Ovary (tissue), 9 donors: ENCODE results near the gene MDH2. TPM values are rescaled to one million over a fixed set of nuclear protein-coding genes. Genes with fewer than 3 reads are reported as not detected.

Source experiments
- DNase-seq, 5 donors: peaks; one replicate each; pipeline ENCODE4 v3.0.0-alpha.2; 2019 to 2020
- H3K27ac ChIP-seq, 2 donors: fragments of 200-600 bp; one replicate each; pipeline versions ENCODE4 v1.5.1 to v1.8.0; 2019 to 2022
- H3K27me3 ChIP-seq: fragments of 200-600 bp; one replicate; pipeline ENCODE4 v1.8.0; 2022
- H3K36me3 ChIP-seq: fragments of 200-600 bp; sonication (generic); one replicate; pipeline ENCODE4 v1.5.1; 2019
- H3K4me1 ChIP-seq: one replicate; pipeline ENCODE4 v1.8.1; 2013; ENCODE audit warnings: mild to moderate bottlenecking, moderate library complexity; ENCODE audit not compliant: insufficient read depth
- H3K4me3 ChIP-seq: fragments of 200-600 bp; sonication (generic); one replicate; pipeline ENCODE4 v1.5.1; 2017
- H3K9me3 ChIP-seq, 2 donors: fragments of 200-600 bp in 1 of 2; sonication (generic) in 1 of 2; one replicate each; pipeline versions ENCODE4 v1.5.1 to v1.8.1; 2013 to 2019; ENCODE audit warnings: mild to moderate bottlenecking in 1 of 2, moderate library complexity in 1 of 2
- EP300 ChIP-seq: sonication (generic); formaldehyde crosslinking; IDR thresholded peaks from one replicate; pipeline ENCODE4 v1.6.1; 2017; ENCODE audit warnings: antibody characterized with exemption
- POLR2A ChIP-seq: fragments of 450-650 bp; IDR thresholded peaks from one replicate; pipeline ENCODE4 v1.6.1; 2017; ENCODE audit warnings: antibody characterized with exemption, mild to moderate bottlenecking, moderate library complexity
- WGBS, 3 donors: extraction: QIAGEN DNeasy Blood & Tissue Kit in 1 of 3; methylation state at CpG; one replicate each; pipeline versions ENCODE4 v1.1.5 to v1.1.7; 2013 to 2017; 5-methylcytosine and 5-hydroxymethylcytosine counted together
- intact Hi-C, 4 donors: fragments of 100-400 bp; cut with DNase I; formaldehyde crosslinking; loops; one replicate each; pipeline versions ENCODE4 v1.11.0 to v1.15.1; 2022 to 2023
- polyA plus RNA-seq, 2 donors: library from polyadenylated mRNA; stranded (reverse); fragments of 200-250 nt in 1 of 2; fragments of 350-450 nt in 1 of 2; fragmentation: Illumina TruSeq in 1 of 2; extraction: RNeasy Lipid Tissue Mini Kit (QIAGEN cat#74804) in 1 of 2; gene quantifications; one replicate each; pipeline ENCODE4 v1.2.3, GENCODE V29; 2013 to 2014
- total RNA-seq, 7 donors: library from RNA; depleted of rRNA in 2 of 7; stranded (reverse); fragments of >200 nt in 2 of 7; fragmentation: NEBNext Ultra II Directional in 3 of 7; extraction: Animal tissue kit (Norgen Biotek cat#: 25700) in 3 of 7; gene quantifications; one replicate each; pipeline versions ENCODE4 v1.1.0 to v1.2.4, GENCODE V29; 2016 to 2023
- TF ChIP-seq, protein P1 (sequence below), 3 donors: fragments of 450-650 bp in 2 of 3; fragments of 200-600 bp in 1 of 3; IDR thresholded peaks; one replicate each; pipeline versions ENCODE4 v1.5.1 to v1.8.0; 2016 to 2022; ENCODE audit warnings: antibody characterized with exemption in 3 of 3, mild to moderate bottlenecking in 1 of 3
- donor health status: DM: no; HTN: no; CAD: no; lungs with moderate emphysema.
- donor health status: DM: no; HTN: no; CAD: no.
- donor health status: Bipolar disorder and iron deficiency.
- donor health status: DM: yes; HTN: yes; CAD: no.
- donor health status: DM: no; HTN: no; CAD: no.
- donor health status: DM: yes; HTN: yes; CAD: no.

MDH2 gene
- total and polyA plus RNA-seq, 9 donors: 38.4 to 124 (median 94.9) TPM

DNA sequence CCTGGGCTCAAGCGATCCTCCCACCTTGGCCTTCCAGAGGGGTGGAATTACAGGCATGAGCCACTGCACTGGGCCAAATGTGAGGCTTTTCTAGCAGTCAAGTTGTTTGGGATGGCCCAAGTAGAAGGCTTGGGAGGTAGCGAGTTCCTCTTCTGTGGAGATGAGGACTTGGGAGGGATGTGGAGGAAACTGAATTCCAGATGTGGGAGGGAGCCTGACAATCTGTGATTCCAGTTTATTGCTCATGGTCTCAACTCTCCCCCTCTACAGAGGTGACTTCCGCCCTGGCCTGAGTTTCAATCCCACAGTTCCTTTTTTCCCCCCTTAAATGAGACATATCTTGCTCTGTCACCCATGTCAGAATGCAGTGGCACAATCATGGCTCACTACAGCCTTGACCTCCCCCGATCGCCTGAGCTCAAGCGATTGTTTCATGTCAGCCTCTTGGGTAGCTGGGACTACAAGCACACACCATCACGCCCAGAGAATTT lies 3.5 kb upstream of the MDH2 start:
- whole genome bisulfite sequencing, 3 donors: 85 to 92% (median 90%) methylated on average over 7 of the region's 7 CpGs
- intact Hi-C loops: loop anchor here in 1 of 4 donors (10.0 kb wide), 1 partner anchor 110 kb away; no protein-coding TSS in a partner anchor
- Histone ChIP-seq H3K4me3 (no peak overlapping the region), H3K4me1 (peaks cover 6% of the 10 kb centered on the region), H3K27ac (no peak overlapping the region), H3K36me3 (no peaks in the 10 kb centered on the region), H3K27me3 (no peaks in the 10 kb centered on the region), H3K9me3 (no peaks in the 10 kb centered on the region)
- DNase-seq: no peak
- TF ChIP-seq POLR2A (no peak), EP300 (no peak)
- TF ChIP-seq, protein P1, sequence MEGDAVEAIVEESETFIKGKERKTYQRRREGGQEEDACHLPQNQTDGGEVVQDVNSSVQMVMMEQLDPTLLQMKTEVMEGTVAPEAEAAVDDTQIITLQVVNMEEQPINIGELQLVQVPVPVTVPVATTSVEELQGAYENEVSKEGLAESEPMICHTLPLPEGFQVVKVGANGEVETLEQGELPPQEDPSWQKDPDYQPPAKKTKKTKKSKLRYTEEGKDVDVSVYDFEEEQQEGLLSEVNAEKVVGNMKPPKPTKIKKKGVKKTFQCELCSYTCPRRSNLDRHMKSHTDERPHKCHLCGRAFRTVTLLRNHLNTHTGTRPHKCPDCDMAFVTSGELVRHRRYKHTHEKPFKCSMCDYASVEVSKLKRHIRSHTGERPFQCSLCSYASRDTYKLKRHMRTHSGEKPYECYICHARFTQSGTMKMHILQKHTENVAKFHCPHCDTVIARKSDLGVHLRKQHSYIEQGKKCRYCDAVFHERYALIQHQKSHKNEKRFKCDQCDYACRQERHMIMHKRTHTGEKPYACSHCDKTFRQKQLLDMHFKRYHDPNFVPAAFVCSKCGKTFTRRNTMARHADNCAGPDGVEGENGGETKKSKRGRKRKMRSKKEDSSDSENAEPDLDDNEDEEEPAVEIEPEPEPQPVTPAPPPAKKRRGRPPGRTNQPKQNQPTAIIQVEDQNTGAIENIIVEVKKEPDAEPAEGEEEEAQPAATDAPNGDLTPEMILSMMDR (IDR thresholded peaks at IDR 0.05): no peak

DNA sequence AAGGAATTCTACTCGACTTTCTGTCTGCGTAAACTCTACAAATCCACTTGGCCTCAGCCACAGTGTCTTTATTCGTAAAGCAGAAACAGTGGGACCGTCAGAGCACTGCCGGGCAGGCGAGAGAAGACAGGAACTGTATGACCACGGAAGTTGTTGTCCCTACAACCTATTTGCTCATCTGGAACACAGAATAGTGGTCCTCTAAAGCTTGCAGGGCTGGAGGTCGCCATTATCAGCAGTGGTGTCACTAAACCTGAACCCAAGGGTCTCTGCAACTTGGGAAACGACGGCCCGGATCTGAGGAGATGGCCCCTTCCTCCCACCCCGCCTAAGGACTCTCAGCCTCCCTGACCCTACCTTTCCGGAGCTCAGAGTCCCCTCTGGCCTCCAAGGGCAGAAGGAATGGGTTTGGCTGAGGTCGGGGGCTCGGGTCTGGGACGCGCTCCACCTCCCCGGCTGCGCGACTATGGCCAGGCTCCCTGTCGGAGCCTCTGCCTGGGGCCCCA lies 548 bp upstream of the MDH2 start:
- Histone ChIP-seq H3K27me3 (no peaks in the 10 kb centered on the region), H3K4me3 (peak overlapping the region; percentile 66), H3K27ac (peak overlapping the region; percentile 23 to 71), H3K9me3 (no peaks in the 10 kb centered on the region), H3K36me3 (no peaks in the 10 kb centered on the region), H3K4me1 (peaks cover 9% of the 10 kb centered on the region)
- TF ChIP-seq, protein P1 (IDR thresholded peaks at IDR 0.05): no peak
- TF ChIP-seq EP300 (no peak), POLR2A (no peak)
- intact Hi-C loops: loop anchor here in 2 of 4 donors (5.0 to 10.0 kb wide), 2 partner anchors 107 to 975 kb away; partner anchors contain the start of gene RCC1L (in 1 of the 2)
- DNase-seq: peak in 1 of 5 donors; percentile 27
- 0 to 1% (median 1%) methylated on average over 21 of the region's 21 CpGs for WGBS, 3 donors

DNA sequence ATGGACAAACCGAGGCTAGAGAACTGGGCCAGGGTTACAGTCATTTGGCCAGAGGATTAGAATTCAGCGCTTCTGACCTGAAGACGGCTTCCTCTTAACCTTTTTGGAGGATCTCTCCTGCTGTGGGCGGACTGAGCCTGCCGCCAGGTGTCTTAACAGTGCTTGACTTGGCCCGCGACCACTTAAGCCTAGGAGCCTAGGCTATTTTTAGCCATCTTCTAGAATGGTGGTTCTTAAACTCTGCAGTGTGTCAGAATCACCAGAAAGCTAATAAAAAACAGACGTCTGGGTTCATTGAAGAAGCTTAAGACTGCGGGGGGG lies 722 bp downstream of the MDH2 start:
- Histone ChIP-seq H3K36me3 (no peaks in the 10 kb centered on the region), H3K4me1 (peaks cover 9% of the 10 kb centered on the region), H3K4me3 (peak overlapping the region; percentile 66), H3K27ac (no peak overlapping the region), H3K27me3 (no peaks in the 10 kb centered on the region), H3K9me3 (no peaks in the 10 kb centered on the region)
- intact Hi-C loops: loop anchor here in 2 of 4 donors (5.0 to 10.0 kb wide), 2 partner anchors 106 to 976 kb away; partner anchors contain the start of gene RCC1L (in 1 of the 2)
- no peak for DNase-seq
- 0 to 2% (median 1%) methylated on average over 9 of the region's 9 CpGs for WGBS, 3 donors
- TF ChIP-seq, protein P1 (IDR thresholded peaks at IDR 0.05): no peak
- TF ChIP-seq POLR2A (no peak), EP300 (no peak)

DNA sequence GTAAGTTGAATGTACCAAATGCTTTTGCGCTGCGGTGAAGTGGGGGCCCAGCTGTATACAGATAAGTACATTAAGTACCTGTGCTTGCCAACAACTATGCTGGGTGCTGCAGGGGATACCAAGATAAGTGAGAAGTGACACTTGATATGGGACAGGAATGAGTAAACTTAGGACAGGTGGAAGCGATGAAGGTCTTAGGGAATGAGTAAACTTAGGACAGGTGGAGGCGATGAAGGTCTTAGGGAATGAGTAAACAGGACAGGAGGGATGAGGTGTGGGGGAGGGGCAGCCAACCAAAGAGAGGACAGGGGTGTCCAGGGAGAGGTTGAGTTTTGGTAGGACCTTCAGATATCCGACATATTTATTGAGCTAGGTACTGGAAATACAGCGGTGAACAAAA lies 1.4 kb downstream of the MDH2 start:
- no peak for DNase-seq
- Histone ChIP-seq H3K4me3 (no peak overlapping the region), H3K36me3 (no peaks in the 10 kb centered on the region), H3K9me3 (no peaks in the 10 kb centered on the region), H3K27ac (no peak overlapping the region), H3K27me3 (no peaks in the 10 kb centered on the region), H3K4me1 (peaks cover 9% of the 10 kb centered on the region)
- intact Hi-C loops: loop anchor here in 2 of 4 donors (5.0 to 10.0 kb wide), 2 partner anchors 106 to 977 kb away; partner anchors contain the start of gene RCC1L (in 1 of the 2)
- WGBS, 3 donors: 89 to 96% (median 93%) methylated on average over 6 of the region's 6 CpGs
- no peak for TF ChIP-seq POLR2A
- TF ChIP-seq EP300: no peak
- TF ChIP-seq, protein P1 (IDR thresholded peaks at IDR 0.05): no peak
